BJ (cell line): ENCODE data around the gene SPAST. TPM values are rescaled to one million over a fixed set of nuclear protein-coding genes. Genes with fewer than 3 reads are reported as not detected.
"Not testable (repeated sequence)": the region's sequence is repeated elsewhere in the genome, so short reads cannot be mapped to it uniquely, and the experiment has no call there.

Experiments
- CTCF ChIA-PET: fragments of 350-600 bp; formaldehyde crosslinking; extraction: SDS; loops from one replicate; lab custom pipeline; 2021; ENCODE audit warnings: antibody characterized with exemption, inconsistent platforms; lab: Yijun Ruan, JAX
- POLR2A ChIA-PET: fragments of 300-600 bp; sonication (Branson Sonifier 250); formaldehyde crosslinking; extraction: SDS; loops from one replicate; lab custom pipeline; 2021; ENCODE audit warnings: antibody characterized with exemption; lab: Charles Lee
- DNase-seq: peaks from one replicate; pipeline ENCODE4 v3.0.0-alpha.2; 2011; ENCODE audit warnings: low read depth
- H3K27me3 ChIP-seq: 2 replicates; pipeline ENCODE4 v1.6.0; 2011; ENCODE audit warnings: low read length; ENCODE audit not compliant: control insufficient read depth, insufficient read depth
- H3K36me3 ChIP-seq: 2 replicates; pipeline ENCODE4 v1.5.1; 2011; ENCODE audit warnings: low read length; ENCODE audit not compliant: control insufficient read depth, insufficient read depth
- H3K4me3 ChIP-seq: 2 replicates; pipeline ENCODE4 v1.5.1; 2011; ENCODE audit warnings: low read depth, mild to moderate bottlenecking, control low read depth, low read length
- polyA plus RNA-seq: library from polyadenylated mRNA; depleted of rRNA; stranded (reverse); fragments of >200 nt; gene quantifications from 2 replicates; pipeline ENCODE4 v1.2.3, GENCODE V29; 2011
- TF ChIP-seq, protein P1 (sequence below): IDR thresholded peaks from 2 replicates; pipeline ENCODE4 v1.5.1; 2011; ENCODE audit warnings: low read depth, mild to moderate bottlenecking, control low read depth, inconsistent platforms, low read length, moderate library complexity; ENCODE audit not compliant: insufficient read depth

SPAST gene
- polyA plus RNA-seq, 1 experiment: 4.5 TPM

DNA sequence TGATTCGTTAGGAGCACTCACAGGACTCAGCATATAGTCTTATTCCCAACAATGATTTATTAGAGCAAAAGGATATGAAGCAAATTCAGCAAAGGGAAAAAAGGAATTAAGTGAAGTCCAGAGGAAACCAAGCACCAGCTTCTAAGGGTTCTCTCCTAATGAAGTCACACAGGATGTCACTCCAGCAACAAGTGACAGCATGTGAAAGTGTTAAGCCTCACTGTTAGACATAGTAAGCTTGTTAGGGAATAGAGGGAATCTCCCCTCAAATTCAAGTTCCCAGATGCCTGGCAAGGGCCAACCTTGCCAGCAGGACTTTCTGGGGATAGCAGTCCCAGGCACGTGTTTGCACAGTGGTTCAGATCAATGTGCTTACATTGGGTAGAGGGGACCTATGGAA is 97.9 kb downstream of the SPAST start:
- DNase-seq: no peak
- Histone ChIP-seq H3K27me3 (no peaks in the 10 kb centered on the region), H3K4me3 (no peak overlapping the region), H3K36me3 (no peaks in the 10 kb centered on the region)
- TF ChIP-seq, protein P1, sequence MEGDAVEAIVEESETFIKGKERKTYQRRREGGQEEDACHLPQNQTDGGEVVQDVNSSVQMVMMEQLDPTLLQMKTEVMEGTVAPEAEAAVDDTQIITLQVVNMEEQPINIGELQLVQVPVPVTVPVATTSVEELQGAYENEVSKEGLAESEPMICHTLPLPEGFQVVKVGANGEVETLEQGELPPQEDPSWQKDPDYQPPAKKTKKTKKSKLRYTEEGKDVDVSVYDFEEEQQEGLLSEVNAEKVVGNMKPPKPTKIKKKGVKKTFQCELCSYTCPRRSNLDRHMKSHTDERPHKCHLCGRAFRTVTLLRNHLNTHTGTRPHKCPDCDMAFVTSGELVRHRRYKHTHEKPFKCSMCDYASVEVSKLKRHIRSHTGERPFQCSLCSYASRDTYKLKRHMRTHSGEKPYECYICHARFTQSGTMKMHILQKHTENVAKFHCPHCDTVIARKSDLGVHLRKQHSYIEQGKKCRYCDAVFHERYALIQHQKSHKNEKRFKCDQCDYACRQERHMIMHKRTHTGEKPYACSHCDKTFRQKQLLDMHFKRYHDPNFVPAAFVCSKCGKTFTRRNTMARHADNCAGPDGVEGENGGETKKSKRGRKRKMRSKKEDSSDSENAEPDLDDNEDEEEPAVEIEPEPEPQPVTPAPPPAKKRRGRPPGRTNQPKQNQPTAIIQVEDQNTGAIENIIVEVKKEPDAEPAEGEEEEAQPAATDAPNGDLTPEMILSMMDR: no peak
- CTCF ChIA-PET: interaction anchor here (0.8 kb wide), 1 partner anchor 130 kb away, joined by 3 read pairs; no protein-coding TSS in a partner anchor
- POLR2A ChIA-PET: no interaction called here

DNA sequence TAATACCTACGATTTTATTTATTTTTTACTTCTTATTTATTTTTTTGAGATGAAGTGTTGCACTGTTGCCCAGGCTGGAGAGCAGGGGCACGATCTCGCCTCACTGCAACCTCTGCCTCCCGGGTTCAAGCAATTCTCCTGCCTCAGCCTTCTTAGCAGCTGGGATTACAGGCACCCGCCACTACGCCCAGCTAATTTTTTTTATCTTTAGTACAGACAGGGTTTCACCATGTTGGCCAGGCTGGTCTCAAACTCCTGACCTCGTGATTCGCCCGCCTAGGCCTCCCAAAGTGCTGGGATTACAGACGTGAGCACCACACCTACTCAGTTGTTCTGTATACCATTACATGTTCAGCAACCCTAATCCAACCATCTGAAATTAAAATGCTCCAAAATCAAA is 100.9 kb downstream of the SPAST start:
- H3K4me3 ChIP-seq, POLR2A ChIA-PET, H3K36me3 ChIP-seq, DNase-seq, H3K27me3 ChIP-seq, CTCF ChIA-PET: not testable (repeated sequence)

DNA sequence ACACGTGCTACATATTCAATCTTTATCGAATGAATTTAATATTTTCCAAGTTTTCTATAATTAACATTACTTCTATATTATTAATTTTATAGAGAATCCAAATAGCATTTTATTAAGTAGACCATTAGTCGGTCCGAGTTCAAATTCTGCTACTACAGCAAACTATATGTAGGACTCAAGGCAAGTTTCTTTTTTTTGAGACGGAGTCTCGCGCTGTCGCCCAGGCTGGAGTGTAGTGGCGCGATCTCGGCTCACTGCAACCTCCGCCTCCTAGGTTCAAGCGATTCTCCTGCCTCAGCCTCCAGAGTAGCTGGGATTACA is 101.6 kb downstream of the SPAST start:
- POLR2A ChIA-PET, DNase-seq, H3K27me3 ChIP-seq, CTCF ChIA-PET, H3K36me3 ChIP-seq: not testable (repeated sequence)
- H3K4me3 ChIP-seq: peak overlapping the region; percentile 52

DNA sequence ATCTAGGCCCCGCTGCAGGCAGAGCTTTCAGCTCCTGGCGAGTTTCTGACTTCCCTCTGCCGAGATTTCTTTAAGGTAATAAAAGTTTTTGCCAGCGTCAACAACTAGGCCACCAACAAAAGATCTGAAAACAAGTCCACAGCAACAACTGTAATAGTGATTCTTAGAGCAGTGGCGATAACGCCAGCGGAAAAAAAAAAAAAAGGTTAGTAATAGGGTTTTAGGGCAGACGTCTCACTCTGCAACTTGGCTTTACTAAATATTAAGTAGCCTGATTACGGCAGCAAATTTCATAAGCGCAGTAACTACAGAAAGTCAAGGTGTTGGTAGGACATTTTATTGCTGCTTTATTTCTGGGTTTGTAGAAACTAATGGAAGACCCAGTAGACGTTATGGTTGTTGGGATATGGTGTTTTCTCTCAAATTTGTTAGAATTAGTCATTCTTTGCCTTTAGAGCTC is 102.8 kb downstream of the SPAST start:
- Histone ChIP-seq H3K4me3 (peak overlapping the region; percentile 52), H3K27me3 (no peaks in the 10 kb centered on the region), H3K36me3 (no peaks in the 10 kb centered on the region)
- POLR2A ChIA-PET: interaction anchor here (0.7 kb wide), 1 partner anchor 39 kb away, joined by 3 read pairs; no protein-coding TSS in a partner anchor
- CTCF ChIA-PET: interaction anchor here (0.6 kb wide), 1 partner anchor 1593 kb away, joined by 3 read pairs; no protein-coding TSS in a partner anchor
- DNase-seq: no peak
- TF ChIP-seq, protein P1: no peak

DNA sequence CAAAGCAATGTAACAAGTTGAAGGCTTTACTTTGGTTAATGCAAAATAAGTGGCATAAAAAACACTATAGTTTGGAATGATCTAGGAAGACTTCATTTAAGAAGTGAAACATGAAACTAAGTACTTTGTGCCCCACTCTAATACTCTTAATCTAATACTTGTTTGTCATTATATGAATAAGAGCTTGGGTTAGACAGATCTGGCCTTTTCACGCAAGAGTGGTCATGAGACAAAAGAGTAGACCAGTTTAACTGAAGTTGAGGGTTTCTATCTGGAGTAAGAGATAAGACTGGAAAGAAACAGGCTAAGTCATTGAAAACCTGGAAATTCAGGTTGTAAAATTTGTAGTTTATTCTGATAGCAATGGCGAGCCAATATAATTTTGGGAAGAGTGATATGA is 105.2 kb downstream of the SPAST start:
- POLR2A ChIA-PET: no interaction called here
- CTCF ChIA-PET: no interaction called here

DNA sequence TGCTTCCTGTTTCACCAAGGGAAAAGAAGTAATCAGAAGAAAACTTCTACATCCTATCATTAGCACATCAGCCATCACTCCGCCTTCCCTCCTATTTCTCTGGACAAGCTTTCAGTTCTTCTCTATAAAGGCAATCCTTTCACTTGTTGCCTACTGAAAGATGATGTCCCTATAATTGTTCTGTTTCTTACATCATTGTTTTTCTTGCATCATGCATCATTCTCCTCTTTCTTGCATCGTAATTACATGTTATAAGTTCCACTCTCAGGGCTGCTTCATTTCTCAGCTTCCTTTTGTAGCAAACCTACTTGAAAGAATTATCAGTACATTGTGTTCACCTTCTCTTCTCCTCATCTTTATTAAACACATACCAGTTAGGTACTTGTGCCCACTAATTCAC is 109.5 kb downstream of the SPAST start:
- ChIA-PET CTCF (interaction anchor here (0.6 kb wide), 1 partner anchor 1994 kb away, joined by 3 read pairs; no protein-coding TSS in a partner anchor), POLR2A (no interaction called here)
- TF ChIP-seq, protein P1: no peak
- DNase-seq: no peak
- Histone ChIP-seq H3K4me3 (no peak overlapping the region), H3K27me3 (no peaks in the 10 kb centered on the region), H3K36me3 (peaks cover 1% of the 10 kb centered on the region)

More for the DNA sequence above, 105.2 kb downstream of the SPAST start:
- Histone ChIP-seq H3K36me3 (no peaks in the 10 kb centered on the region), H3K27me3 (no peaks in the 10 kb centered on the region), H3K4me3 (no peak overlapping the region)
- DNase-seq: no peak
- TF ChIP-seq, protein P1: no peak
